GM18498 (cell line): Measurements from ENCODE around the gene NOP9.
"Not testable (repeated sequence)": the region's sequence is repeated elsewhere in the genome, so short reads cannot be mapped to it uniquely, and the experiment has no call there.

ENCODE experiments used
- ATAC-seq: cut with Tn5 transposase; IDR thresholded peaks from one replicate; pipeline ENCODE4 v1.9.1; 2021; ENCODE audit warnings: mild to moderate bottlenecking, moderate library complexity; ENCODE audit not compliant: unreplicated experiment

The NOP9 gene

DNA sequence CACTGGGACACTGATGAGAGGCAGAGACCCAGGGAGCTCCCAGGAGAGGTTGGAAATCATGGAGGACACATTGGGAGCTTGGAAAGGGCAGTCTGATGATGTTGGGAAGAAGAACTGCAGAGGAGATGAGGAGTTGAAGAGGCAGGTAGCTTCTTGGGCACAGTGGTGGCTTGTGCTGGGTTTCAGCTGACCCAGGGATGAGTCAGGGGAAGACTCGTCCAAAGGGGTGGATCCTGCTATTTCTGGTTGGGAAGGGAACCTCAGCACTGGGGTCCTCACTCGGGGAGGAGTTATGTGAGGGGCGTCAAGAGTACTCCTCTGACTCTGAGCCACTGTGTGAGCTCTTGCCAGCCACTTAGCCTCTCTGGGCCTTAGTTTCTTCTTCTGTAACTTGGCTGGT is 23.7 kb downstream of the NOP9 start:
- ATAC-seq, result no peak

DNA sequence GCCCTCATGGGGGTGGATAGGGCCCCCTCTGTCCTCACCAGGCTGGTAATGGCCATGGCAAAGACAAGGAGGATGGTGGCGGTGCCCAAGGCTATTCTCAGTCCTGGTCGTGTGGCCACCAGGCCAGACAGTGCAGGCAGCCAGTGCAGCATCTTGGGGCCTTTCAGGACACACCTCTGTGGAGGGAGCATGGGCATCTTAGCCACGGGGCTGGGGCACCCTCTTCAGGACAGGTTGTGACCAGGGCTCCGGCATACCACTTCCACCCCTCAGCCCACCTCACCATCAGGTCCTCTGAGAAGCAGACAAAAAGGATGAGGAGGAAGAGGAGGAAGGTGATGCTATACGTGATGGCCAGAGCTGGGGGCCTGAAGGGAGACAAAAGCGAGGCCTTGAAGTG is 24.4 kb downstream of the NOP9 start:
- no peak for ATAC-seq

DNA sequence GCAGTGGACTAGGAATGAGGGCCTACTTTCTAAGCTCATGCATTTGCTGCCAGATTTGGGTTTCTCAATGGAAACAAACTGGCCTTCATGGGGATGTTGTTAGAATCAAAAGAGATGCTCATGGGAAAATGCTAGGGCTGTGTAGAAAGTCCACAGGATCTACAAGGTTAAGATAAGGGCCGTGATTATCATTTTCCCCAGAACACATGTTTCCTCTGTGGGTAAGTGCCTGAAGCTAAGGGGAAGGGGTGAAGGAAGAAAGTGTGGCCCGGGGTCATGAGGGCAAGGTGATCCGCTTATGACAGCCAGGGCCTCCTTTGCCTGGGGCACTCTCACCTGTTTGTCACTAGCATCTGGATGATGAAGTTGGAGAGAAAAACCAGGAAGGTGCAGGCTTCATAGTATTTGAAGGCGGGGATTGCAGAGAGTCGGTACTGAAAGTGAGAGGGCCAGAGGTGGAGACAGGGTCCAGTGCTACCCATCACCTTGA is 25.4 kb downstream of the NOP9 start:
- ATAC-seq, result no peak

DNA sequence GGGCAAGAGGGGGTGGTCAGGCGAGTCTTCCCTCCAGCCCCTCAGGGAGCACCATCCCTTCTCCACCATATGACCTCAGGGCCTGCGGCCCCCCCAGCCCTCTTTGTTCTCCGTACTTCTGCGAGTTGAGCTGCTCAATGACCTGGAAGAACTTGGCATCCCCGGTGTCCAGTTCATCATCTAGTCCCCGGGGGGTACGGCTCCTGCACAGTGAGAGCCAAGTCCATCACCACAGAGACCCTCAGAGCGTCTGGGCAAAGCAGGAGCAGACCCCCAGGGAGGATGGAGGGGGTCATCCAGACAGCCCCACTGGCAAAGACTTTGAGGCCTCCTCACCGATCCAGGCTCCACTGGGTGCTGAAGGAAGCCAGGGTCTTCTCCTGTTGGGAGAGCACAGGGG is 26.3 kb downstream of the NOP9 start:
- ATAC-seq, result no peak

DNA sequence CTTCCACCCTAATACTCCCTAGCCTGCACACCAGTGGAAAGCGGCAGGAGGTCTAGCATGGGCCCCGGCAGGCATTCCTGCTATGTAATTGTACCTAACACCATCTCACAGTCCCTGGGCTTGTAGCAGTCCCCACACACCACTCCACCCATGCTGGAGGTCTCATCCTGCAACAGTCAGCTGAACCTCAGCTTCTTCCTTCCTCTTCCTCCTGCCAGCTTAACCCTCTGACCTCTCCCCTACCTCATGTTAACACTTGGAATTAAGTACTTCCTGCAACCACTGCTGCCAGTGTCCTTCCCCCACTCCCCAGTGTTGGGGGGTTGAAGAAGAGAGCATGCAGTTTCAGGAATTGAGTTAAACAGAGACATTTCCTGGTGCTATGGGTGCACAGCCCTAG is 27.7 kb downstream of the NOP9 start:
- no peak for ATAC-seq

DNA sequence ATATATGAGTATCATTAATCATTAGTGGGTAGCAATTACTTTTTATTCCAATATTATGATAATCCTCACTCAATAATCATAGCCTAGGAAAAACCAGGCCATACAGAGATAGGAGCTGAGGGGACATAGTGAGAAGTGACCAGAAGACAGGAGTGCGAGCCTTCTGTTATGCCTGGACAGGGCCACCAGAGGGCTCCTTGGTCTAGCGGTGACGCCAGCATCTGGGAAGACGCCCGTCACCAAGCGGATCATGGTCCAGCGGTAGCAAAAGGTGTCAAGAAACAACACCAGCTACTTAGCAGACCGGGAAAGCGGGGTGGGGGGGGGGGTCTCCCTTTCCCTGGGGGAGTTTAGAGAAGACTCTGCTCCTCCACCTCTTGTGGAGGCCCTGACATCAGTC is 28.3 kb downstream of the NOP9 start:
- ATAC-seq, result not testable (repeated sequence)

DNA sequence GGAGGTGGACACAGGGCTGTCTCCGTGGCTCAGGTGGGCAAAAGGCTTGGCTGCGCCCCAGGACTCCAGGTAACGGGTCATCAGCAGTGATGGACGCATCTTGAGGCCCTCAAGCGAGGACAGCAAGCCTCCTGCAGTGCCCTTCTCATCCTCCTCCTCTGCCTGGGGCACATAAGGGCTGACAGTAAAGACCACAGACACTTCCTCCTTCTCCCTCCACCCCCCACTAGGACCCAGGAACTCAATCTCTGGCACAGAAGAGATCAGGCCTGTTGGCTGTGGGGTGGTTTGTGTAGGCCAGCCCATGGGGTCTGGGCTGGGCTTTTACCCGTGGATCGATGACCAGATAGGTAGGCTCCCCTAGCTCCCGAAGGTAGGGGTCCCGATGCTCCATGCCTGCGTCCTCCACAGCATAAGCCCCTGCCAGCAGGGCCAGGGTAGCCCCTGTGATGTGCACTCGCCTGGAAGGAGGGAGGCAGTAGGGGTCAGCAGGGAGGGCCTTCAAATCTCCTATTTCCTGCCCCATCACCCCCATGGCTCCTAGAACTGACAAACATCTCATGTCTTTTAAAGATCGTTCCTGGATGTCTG is 29.5 kb downstream of the NOP9 start:
- ATAC-seq, result no peak

DNA sequence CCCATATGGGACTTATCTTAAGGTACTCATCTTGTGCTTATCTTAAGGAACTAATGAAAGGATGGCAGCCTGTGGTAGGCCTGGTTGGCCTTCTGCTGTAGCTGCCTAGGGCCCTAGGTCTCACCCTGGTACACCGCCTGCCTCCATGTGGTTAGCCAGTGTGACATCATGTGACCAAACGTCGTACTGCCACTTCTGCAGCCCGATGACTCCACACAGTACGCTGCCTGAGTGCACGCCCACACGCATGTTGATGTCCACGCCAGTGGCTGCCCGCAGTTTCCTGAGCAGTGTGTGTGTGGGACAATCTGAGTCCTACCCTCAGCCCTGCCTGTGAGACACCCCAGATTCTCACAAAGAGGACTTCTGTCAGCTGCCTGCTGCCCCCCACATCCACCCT is 30.1 kb downstream of the NOP9 start:
- ATAC-seq, result no peak

DNA sequence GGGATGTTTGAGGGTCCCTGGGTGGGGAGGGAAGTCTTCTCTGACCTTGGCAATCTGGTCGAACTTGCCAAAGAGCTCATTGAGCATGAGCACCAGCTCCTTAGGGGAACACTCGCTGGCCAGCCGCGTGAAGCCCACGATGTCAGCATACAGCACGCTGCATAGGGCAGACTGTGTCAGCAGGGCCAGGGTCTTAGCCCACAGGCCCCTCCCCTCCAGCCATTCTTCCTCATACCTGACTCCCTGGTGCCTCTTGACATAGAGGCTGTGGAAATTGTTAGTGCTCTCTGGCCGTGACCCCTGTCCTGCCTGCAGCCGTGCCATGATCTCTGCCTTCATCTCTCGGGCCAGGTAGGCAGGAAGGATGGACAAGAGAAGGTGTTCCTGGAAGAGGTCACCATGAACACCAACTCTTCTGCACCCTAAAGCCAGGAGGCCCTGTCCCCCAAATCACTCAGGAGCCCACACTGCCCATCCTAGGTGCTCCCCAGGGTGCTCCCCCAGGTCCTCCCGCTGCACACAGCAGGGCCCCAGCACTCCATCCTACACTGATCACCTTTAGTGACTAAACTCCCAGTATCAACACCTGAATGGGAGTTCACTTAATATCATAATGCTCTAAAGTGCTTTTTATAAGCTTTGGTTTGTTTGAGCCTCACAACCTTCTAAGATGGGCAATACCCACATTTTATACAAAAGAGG is 31.5 kb downstream of the NOP9 start:
- no peak for ATAC-seq

DNA sequence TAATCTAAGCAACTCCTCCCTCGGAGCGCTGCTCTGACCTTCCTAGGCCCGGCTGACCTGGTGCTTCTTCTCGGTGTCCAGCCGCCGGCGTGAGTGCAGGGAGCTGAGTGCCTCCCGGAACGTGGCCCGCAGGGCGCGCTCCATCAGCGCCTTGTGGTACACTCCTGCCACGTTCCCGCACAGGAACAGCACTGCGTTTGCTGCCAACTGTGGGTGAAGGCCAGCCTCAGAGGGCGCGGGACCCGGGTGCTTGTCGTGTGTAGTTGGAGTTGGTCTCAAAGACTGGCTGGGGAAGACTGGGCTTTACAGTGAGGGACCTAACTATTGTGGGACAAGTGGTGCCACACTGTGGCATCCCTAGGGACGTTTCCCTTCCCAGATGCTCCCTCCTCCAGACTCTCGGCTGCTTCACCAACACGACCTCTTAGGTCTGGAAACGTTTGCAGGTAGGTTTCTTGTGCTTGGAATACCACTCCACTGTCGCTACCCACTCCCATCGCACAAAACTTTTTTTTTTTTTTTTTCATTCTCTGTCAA is 32.1 kb downstream of the NOP9 start:
- ATAC-seq, result no peak

DNA sequence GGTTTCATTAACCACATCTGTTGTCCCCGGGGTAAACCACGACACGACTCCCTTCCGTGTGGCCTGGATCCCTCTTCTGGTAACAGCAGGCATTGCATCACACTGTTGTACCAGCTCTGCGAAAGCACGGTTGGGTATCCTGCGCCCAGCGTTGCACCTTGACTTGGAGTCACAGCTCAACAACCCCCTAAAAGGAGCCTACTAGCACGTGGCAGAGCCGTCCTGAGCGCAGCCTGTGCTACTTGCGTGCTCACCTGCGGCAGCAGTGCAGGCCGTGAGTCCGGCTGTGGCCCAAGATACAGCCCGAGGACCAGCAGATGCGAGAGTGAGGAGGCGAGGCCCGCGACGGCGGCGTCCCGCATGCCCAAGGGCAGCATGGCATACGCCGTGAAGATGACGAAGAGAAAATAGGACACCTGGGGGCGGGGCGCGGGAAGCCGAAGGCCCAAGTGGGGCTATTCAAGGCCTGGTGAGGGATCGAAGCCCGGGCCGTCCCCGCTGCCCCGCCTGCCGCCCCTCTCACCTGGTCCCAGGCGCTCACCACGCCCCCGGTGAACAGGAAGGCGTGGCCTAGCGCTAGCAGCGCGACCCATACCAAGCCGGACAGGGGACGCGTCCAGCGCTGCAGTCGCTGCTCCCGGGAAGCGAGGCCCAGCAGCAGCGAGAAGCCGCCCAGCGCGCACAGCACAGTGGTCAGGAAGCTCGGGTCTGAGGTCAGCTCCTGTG is 32.8 kb downstream of the NOP9 start:
- peak; percentile 88 for ATAC-seq

DNA sequence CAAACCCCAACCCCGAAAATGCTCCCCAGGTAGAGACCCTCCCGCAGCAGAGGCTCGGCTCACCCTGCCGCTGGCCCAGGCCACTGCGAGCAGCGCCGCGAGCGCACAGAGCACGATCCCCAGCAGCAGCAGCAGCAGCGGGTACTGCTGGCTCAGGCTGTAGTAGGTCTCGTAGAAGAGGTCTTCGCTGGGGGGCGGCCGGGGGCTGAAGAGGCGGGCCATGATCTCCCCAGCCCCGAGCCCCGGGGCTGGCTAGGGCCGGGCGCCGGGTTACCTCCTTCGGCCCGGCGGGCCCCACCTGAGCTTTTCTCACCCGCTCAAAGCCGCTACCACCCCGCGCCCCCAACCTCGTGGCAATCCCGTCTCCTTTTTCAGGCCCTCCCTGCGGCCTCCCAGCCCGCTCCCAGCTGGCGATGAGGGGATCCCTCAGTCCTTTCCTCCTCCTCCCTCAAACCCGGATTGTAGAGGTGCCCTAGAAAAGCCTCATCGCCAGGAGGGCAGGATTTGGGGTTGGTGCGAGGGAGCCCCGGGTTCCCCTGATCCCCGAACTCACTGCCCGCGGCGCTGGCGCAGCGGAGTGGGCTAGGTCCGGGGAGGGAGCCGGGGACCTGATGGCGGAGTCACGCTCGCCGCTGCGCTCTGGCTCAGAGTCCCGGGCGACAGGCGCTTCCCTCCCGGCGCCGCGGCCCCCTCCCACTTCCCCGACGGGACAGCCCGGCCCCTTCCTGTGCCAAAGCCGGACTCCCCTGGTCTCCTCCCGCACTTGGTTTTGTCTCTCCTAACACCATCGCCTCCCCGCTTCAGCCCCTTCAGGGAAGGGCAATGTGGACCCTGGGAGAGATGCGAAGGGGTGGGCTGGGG is 35.0 kb downstream of the NOP9 start, which contains the start of gene ADCY4:
Gene ADCY4, minus strand, starts transcription at position 641 of the 861 bp plus-strand sequence. Its CDS starts 419 bp downstream, at position 222.
- ATAC-seq, result no peak

DNA sequence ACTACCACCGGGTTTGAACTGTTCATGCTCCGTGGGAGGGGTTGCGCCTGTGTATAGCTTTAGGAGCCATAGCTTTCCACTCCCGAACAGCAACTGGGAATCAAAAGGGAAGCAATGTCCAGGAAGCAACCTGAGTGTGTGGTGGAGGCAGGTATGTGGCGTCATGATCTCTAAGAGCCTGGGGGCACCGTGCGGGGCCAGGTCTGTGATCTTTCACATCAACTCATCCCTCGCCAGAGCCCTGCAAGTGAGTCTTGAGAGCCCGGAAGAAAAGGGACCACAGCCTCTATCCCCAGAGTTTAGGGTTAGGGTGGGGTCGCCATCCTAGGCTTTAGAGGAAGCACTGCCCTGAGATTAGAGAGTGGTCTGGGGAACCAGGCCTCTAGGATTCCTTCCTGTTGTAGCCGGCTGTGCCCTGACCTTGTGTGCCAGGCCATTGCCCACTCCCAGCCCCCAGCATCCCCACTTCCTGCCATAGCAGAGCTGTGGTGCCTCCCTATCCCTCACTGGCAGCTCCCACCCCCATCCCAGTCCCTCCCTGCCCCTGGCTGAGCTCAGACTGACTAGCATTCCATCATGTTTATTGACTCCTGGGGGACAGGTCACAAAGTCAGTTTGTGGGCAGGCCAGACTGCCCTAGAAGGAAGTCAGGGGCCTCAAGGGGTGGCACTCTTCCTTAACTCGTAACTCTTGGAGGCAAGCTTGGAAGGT is 36.0 kb downstream of the NOP9 start:
- no peak for ATAC-seq

DNA sequence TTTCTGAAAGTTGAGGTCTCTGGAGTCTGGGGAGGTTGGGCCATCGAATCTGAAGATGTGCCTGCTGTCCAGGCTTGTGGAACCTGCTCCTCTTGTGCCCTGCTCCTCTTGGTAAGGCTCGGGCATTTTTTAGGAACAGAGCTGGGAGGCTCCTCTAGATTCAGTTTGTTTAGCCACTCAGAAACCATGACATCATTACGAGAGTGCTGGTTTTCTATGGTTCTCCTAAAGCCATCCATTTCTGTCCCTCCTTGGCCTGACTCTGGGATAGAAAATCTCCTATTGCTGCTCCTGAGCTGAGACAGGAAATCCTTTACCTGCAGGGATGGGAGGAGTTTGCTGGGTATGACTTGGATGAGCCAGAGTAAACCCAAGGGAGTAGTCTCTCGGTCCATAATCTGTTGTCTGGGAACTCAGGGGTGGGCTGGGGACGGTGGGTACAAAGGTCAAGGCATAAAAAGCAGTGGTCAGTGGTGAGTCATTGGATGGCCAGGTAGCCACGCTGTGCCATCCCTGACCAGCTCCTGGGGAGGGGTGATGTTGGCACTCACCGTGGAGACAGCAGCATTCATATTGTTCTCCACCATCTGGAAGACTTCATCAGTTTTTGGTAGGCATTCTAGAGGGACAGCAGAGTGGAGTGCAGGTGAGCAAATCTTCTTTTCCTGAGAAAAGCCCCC is 37.6 kb downstream of the NOP9 start:
- no peak for ATAC-seq

DNA sequence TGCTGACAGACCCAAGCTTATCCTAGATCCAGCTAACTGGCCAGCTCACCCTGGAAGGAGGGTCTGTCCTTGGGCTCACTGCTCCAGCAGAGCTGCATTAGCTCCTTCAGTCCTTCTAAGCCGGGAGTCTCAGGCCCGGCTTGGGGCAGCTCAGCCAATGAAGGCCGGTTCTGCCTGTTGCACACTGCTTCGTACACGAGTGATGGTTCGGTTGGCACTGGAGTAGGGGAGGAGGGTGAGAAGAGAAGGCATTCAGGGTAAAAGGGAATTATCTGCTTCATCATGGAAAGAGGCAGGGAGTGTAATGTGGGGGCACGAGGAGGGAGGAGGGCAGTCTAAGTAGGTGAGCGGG is 38.1 kb downstream of the NOP9 start:
- no peak for ATAC-seq

DNA sequence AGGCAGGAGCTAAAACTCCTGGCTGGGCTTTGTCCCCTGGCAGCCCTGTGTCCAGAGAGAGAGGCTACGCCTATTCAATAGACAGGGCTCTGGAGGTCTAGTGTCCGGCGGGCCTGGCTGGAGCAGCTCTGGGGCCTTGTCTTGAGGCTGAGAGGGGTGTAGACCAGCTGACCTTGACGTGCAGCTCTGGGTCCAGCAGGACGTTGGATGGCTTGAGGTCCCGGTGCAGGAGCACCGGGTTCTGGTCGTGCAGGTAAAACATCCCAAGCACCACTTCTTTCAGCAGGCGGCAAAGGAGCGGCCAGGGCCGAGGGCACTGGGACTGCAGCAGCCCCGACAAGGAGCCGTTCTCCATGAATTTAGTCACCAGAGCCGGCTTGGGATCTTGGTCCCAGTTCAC is 39.2 kb downstream of the NOP9 start:
- no peak for ATAC-seq

DNA sequence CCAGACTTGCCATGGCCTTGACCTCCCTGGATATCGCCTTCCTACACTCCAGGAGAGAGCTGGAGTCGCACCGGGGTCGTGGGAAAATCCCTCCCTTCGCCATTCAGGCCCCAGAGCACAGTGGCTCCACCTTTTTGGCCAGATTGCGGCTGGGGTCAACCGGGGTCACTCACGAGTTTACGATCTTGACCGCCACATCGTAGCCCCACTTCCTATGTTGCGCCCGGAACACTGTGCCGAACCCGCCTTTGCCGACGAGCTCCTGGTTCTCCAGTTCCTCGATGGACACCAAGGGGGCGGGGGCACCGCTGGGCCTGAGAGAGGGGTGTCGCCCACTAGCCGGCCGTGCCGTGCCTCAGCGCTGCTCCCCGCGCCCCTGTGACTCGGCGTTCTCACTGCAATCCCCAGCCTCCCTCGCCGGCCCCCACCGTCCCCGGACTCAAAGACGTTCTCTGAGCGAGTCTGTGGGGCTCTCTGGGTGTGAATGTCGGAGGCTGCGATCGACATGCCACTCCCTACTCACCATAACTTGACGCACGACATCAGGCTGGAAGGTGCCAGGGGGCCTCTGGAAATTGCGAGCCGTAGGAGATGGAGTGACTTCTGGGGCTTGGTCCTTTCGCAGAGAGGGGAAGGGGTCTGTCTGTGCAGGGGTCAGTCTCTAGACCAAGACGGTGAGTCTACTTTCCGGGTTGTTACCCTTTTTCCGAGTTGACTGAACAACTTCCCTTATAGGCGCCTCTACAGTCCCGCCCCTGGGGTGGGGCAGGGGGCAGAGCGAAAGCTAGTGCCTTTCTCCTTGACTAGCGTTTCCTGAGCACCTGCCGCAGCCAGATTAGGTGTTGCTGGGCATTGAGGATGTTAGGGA is 39.9 kb downstream of the NOP9 start, which contains the start of gene RIPK3:
Gene RIPK3, minus strand, starts transcription at position 708 of the 868 bp plus-strand sequence. Its CDS starts 165 bp downstream, at position 543.
- peak; percentile 94 for ATAC-seq

DNA sequence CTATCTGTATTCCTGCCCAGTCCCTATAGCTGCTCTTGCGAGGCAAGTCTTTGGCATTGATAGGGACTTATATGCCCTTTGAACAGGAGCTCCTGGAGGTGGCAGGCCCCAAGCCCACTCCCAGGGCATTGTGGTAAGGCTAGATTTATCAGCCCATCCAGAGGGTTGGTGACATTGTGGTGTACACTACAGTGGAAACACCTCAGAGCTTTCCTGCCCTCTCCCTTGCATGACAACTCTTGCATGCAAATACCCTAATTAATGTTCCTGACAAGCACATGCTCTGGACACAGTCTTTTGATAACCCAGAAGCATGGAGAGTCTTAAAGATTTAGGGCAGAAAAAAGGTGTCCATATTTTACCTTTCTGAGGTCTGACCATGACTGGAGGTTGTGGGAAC is 41.0 kb downstream of the NOP9 start:
- ATAC-seq, result no peak

DNA sequence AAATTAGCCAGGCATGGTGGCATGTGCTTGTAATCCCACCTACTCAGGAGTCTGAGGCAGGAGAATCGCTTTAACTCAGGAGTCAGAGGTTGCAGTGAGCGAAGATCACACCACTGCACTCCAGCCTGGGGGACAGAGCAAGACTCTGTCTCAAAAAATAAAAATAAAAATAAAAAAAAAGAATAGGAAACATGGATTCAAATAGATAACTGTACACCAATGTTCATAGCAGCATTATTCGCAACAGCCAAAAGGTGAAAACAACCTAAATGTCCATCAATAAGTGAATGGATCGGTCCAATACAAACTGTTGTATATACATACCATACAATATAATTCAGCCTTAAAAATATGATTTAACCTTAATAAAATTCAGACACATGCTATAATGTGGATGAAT is 43.2 kb downstream of the NOP9 start:
- ATAC-seq, result no peak
